Measurements from ENCODE around the gene ANTXR2. TPM values are rescaled to one million over a fixed set of nuclear protein-coding genes. Genes with fewer than 3 reads are reported as not detected.

Gene ANTXR2
- total and polyA plus RNA-seq, 9 of the 15 experiments (the other 6 are each of a cell fraction or from before 2014, with no cell fraction given), result 10.1 to 83.8 (median 60.3) TPM

DNA sequence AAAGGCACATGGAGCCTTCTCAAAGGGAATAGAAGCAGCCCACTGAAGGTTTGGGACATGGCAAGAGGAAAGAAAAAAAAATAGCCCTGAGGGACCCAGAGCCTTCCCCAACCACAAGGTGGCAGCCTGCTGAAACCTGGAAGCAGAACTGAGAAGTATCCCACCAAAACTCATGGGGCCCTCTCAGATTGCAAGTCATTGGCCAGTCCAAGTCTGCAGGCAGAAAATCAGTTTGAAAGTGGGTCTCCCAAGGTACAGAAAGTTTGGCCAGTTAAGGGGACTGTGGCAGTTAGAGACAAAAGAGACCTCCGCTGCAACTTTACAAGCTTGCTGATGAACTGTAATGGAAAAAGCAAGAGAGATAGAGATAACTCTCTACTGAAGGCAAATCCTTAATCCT, 155.8 kb downstream of the ANTXR2 start (continued):
- TF ChIP-seq, protein P1, sequence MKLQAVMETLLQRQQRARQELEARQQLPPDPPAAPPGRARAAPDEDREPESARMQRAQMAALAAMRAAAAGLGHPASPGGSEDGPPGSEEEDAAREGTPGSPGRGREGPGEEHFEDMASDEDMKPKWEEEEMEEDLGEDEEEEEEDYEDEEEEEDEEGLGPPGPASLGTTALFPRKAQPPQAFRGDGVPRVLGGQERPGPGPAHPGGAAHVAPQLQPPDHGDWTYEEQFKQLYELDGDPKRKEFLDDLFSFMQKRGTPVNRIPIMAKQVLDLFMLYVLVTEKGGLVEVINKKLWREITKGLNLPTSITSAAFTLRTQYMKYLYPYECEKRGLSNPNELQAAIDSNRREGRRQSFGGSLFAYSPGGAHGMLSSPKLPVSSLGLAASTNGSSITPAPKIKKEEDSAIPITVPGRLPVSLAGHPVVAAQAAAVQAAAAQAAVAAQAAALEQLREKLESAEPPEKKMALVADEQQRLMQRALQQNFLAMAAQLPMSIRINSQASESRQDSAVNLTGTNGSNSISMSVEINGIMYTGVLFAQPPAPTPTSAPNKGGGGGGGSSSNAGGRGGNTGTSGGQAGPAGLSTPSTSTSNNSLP (IDR thresholded peaks at IDR 0.05; ENCODE audit: borderline replicate concordance, low read depth, low read length), result no peak
- TF ChIP-seq NR4A1 (CRISPR knock-in tag; IDR thresholded peaks at IDR 0.05), result no peak
- TF ChIP-seq NR4A1 (tag; IDR thresholded peaks at IDR 0.05), result no peak
- TF ChIP-seq, protein P2, sequence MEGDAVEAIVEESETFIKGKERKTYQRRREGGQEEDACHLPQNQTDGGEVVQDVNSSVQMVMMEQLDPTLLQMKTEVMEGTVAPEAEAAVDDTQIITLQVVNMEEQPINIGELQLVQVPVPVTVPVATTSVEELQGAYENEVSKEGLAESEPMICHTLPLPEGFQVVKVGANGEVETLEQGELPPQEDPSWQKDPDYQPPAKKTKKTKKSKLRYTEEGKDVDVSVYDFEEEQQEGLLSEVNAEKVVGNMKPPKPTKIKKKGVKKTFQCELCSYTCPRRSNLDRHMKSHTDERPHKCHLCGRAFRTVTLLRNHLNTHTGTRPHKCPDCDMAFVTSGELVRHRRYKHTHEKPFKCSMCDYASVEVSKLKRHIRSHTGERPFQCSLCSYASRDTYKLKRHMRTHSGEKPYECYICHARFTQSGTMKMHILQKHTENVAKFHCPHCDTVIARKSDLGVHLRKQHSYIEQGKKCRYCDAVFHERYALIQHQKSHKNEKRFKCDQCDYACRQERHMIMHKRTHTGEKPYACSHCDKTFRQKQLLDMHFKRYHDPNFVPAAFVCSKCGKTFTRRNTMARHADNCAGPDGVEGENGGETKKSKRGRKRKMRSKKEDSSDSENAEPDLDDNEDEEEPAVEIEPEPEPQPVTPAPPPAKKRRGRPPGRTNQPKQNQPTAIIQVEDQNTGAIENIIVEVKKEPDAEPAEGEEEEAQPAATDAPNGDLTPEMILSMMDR (IDR thresholded peaks at IDR 0.05 in 2 of 3, conservative IDR thresholded peaks at IDR 0.05 in 1 of 3; ENCODE audit: insufficient read depth in 2 of 3, low read depth in 1 of 3, low read length in 3 of 3), result peak; percentile 55 to 63 (median 61)
- TF ChIP-seq, protein P3, sequence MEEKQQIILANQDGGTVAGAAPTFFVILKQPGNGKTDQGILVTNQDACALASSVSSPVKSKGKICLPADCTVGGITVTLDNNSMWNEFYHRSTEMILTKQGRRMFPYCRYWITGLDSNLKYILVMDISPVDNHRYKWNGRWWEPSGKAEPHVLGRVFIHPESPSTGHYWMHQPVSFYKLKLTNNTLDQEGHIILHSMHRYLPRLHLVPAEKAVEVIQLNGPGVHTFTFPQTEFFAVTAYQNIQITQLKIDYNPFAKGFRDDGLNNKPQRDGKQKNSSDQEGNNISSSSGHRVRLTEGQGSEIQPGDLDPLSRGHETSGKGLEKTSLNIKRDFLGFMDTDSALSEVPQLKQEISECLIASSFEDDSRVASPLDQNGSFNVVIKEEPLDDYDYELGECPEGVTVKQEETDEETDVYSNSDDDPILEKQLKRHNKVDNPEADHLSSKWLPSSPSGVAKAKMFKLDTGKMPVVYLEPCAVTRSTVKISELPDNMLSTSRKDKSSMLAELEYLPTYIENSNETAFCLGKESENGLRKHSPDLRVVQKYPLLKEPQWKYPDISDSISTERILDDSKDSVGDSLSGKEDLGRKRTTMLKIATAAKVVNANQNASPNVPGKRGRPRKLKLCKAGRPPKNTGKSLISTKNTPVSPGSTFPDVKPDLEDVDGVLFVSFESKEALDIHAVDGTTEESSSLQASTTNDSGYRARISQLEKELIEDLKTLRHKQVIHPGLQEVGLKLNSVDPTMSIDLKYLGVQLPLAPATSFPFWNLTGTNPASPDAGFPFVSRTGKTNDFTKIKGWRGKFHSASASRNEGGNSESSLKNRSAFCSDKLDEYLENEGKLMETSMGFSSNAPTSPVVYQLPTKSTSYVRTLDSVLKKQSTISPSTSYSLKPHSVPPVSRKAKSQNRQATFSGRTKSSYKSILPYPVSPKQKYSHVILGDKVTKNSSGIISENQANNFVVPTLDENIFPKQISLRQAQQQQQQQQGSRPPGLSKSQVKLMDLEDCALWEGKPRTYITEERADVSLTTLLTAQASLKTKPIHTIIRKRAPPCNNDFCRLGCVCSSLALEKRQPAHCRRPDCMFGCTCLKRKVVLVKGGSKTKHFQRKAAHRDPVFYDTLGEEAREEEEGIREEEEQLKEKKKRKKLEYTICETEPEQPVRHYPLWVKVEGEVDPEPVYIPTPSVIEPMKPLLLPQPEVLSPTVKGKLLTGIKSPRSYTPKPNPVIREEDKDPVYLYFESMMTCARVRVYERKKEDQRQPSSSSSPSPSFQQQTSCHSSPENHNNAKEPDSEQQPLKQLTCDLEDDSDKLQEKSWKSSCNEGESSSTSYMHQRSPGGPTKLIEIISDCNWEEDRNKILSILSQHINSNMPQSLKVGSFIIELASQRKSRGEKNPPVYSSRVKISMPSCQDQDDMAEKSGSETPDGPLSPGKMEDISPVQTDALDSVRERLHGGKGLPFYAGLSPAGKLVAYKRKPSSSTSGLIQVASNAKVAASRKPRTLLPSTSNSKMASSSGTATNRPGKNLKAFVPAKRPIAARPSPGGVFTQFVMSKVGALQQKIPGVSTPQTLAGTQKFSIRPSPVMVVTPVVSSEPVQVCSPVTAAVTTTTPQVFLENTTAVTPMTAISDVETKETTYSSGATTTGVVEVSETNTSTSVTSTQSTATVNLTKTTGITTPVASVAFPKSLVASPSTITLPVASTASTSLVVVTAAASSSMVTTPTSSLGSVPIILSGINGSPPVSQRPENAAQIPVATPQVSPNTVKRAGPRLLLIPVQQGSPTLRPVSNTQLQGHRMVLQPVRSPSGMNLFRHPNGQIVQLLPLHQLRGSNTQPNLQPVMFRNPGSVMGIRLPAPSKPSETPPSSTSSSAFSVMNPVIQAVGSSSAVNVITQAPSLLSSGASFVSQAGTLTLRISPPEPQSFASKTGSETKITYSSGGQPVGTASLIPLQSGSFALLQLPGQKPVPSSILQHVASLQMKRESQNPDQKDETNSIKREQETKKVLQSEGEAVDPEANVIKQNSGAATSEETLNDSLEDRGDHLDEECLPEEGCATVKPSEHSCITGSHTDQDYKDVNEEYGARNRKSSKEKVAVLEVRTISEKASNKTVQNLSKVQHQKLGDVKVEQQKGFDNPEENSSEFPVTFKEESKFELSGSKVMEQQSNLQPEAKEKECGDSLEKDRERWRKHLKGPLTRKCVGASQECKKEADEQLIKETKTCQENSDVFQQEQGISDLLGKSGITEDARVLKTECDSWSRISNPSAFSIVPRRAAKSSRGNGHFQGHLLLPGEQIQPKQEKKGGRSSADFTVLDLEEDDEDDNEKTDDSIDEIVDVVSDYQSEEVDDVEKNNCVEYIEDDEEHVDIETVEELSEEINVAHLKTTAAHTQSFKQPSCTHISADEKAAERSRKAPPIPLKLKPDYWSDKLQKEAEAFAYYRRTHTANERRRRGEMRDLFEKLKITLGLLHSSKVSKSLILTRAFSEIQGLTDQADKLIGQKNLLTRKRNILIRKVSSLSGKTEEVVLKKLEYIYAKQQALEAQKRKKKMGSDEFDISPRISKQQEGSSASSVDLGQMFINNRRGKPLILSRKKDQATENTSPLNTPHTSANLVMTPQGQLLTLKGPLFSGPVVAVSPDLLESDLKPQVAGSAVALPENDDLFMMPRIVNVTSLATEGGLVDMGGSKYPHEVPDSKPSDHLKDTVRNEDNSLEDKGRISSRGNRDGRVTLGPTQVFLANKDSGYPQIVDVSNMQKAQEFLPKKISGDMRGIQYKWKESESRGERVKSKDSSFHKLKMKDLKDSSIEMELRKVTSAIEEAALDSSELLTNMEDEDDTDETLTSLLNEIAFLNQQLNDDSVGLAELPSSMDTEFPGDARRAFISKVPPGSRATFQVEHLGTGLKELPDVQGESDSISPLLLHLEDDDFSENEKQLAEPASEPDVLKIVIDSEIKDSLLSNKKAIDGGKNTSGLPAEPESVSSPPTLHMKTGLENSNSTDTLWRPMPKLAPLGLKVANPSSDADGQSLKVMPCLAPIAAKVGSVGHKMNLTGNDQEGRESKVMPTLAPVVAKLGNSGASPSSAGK (IDR thresholded peaks at IDR 0.05), result 0 out of 2 replicates have a peak, but pooled peaks have one; percentile 22
- TF ChIP-seq, protein P4, sequence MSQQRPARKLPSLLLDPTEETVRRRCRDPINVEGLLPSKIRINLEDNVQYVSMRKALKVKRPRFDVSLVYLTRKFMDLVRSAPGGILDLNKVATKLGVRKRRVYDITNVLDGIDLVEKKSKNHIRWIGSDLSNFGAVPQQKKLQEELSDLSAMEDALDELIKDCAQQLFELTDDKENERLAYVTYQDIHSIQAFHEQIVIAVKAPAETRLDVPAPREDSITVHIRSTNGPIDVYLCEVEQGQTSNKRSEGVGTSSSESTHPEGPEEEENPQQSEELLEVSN (IDR thresholded peaks at IDR 0.05; ENCODE audit: borderline replicate concordance in 1 of 2, extremely low read depth in 1 of 2, insufficient read depth in 1 of 2, insufficient read length in 1 of 2, low read depth in 1 of 2, low read length in 1 of 2, poor library complexity in 1 of 2, severe bottlenecking in 1 of 2), result peak in 1 of 2 experiments; percentile 65

Data from K562 (cell line).